GM19328 (cell line): ENCODE data around the gene DNAL4.

Source experiments
- ATAC-seq: cut with Tn5 transposase; IDR thresholded peaks from one replicate; pipeline ENCODE4 v1.9.1; 2021; ENCODE audit warnings: mild to moderate bottlenecking, moderate library complexity; ENCODE audit not compliant: unreplicated experiment

DNAL4 gene

GRCh38 chr22:38760477-38761201, 33.3 kb downstream of the DNAL4 start:
- ATAC-seq: no peak

- no peak for ATAC-seq
Measured at GRCh38 chr22:38759005-38759404, 34.9 kb downstream of the DNAL4 start.

GRCh38 chr22:38758276-38758945, 35.5 kb downstream of the DNAL4 start:
- ATAC-seq: no peak

DNA sequence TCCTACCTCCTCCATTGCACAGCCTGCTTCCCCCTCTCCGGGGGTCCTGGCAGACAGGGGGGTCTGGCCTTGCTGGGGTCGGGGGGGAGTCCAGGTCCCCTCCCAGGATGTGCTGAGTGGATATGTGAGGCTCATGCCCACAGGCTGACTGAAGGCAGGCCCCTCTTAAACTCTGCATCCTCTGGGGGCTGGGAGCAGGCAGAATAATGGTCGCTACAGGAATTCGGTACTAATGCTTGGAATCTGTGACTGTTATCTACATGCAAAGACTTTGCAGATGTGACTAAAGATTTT, 36.5 kb downstream of the DNAL4 start:
- ATAC-seq: no peak

GRCh38 chr22:38756711-38757463, 37.1 kb downstream of the DNAL4 start:
- ATAC-seq: no peak

GRCh38 chr22:38755911-38756532, 37.9 kb downstream of the DNAL4 start, which contains the start of gene SUN2:
Gene SUN2 (minus strand): TSS chr22:38755998. CDS start chr22:38752628, 3,370 bp downstream.
- ATAC-seq: peak; percentile 75

DNA sequence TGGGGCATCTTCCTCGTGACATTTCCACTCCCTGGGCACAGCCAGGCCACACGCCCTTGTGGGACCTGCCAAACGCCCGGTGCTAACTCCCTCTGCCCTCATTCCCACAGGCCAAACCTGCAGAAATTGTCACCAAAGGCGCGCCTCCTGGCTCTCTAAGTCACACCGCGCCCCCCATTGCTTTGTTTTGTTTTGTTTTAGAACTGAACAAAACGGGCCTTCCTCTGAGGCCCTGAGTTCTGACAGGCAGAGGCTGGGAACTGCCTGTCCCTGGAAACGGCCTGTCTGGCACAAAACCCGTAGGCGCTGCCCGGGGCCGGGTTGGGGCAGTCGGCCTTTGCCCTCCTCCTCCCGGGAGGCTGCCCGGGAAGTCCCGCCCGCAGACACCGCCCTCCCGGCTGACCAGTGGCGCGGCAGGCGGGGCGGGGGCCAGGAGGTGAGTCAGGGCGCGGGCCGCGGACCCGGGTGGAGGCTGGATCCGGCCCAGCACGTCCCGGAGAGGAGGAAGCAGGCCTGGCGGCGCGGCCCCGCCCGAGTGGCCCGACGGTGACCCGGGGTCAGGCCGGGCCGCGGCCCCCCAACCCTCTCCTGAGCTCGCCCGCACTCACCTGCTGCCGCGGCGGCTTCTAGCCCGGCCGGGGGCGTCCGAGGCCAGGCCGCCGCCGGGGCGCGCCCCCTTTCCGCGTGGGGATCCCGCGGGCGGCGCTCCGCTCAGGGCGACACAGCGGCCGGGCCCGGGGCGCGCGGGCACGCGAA, 38.6 kb downstream of the DNAL4 start:
- ATAC-seq: peak; percentile 14

- no peak for ATAC-seq
Measured at GRCh38 chr22:38754751-38755154, 39.2 kb downstream of the DNAL4 start.

DNA sequence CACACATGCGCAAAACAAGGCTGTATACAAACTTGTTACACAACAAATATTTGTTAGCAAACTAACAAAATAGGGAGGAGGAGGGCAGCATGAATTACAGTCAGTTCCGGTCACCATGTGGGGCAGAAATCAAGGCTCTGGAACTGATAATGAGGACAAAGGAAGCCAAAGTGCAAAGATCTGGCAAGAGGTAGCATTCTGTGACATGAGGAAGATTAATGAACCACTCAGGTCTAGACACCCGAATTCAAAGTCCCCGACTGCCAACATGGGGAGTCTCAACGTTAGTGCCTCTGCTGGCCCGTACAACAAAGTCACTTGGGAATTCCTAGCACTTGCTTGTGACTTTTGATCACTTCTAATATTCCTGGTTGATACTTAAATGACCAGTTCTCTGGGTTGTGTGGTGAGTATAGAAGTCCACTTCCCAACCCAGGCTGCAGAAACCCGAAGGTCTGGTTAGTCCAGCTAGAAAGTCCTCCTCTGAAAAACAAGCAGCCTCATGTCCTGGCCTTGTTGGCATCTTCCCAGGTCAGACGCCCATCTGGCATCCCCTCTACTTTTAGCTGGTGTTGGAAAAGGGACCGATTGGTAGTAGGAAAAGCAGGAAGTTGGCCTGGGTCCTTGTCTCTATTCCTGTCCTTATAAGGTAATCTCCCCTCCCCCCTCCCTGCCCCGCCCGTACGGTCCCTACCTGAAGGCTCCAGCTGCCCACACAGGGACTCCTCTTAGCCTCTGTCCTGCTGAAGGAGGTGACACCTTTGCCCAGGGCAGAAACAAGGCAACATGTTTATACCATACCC, 39.8 kb downstream of the DNAL4 start:
- no peak for ATAC-seq

DNA sequence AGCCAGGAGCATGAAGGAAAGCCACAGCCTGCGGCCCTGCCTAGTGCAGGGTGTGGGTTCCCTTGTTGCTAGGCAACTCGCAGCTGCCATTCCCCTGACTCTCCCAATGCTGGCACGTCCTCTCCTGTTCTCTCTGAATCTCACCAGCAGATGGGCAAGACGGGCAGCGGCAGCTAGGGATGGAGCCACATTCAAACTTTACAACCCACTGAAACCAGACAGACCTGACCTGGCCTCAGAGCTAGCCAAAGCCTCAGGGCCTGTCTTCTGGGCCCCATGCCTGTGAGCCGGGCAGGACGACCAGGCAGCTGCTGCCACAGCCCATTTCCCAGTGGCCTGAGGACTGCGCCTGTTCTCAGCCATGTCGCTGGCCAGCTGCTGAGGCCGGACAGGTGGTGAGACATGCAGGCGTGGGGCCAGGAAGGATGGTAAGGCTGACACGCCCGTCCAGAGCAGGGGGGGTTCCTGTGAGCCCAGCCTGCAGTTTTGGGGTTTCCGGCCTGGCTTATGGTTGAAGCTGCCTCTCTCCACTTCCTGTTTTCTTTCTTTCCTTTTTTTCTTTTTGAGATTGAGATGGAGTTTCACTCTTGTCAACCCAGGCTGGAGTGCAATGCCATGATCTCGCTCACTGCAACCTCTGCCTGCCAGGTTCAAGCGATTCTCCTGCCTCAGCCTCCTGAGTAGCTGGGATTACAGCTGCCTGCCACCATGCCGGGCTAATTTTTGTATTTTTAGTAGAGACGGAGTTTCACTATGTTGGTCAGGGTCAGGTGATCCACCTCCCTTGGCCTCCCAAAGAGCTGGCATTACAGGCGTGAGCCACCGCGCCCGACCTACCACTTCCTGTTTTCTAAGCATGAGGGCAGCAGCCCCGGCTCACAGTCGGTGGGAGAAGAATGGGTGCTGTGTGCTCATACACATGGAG, 42.3 kb downstream of the DNAL4 start:
- ATAC-seq: peak; percentile 34

- ATAC-seq: no peak
Measured at GRCh38 chr22:38751066-38751421, 42.9 kb downstream of the DNAL4 start.

GRCh38 chr22:38750638-38751037, 43.3 kb downstream of the DNAL4 start:
- no peak for ATAC-seq

DNA sequence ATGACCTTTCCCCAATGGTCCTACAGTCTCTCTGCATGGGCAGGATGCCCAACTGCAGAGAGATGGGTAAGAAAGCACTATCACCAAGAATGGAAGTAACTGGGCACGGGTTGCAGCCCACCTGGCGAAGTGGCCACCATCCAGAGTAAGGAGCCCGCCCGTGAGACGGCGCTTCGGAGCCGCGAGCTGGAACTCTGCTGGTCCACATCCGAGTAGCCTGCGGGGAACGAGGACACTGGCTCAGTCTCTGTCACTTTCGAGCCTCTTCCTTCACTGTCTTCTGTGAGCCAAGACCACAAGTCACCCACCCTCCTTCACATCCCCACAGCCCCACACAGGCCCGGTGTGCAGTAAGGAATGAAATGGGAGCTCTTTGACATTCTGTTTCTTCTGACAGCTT, 43.8 kb downstream of the DNAL4 start:
- no peak for ATAC-seq

GRCh38 chr22:38748487-38749136, 45.3 kb downstream of the DNAL4 start:
- no peak for ATAC-seq

- no peak for ATAC-seq
Measured at GRCh38 chr22:38745676-38746460, 48.1 kb downstream of the DNAL4 start.

GRCh38 chr22:38744981-38745380, 49.0 kb downstream of the DNAL4 start:
- no peak for ATAC-seq

DNA sequence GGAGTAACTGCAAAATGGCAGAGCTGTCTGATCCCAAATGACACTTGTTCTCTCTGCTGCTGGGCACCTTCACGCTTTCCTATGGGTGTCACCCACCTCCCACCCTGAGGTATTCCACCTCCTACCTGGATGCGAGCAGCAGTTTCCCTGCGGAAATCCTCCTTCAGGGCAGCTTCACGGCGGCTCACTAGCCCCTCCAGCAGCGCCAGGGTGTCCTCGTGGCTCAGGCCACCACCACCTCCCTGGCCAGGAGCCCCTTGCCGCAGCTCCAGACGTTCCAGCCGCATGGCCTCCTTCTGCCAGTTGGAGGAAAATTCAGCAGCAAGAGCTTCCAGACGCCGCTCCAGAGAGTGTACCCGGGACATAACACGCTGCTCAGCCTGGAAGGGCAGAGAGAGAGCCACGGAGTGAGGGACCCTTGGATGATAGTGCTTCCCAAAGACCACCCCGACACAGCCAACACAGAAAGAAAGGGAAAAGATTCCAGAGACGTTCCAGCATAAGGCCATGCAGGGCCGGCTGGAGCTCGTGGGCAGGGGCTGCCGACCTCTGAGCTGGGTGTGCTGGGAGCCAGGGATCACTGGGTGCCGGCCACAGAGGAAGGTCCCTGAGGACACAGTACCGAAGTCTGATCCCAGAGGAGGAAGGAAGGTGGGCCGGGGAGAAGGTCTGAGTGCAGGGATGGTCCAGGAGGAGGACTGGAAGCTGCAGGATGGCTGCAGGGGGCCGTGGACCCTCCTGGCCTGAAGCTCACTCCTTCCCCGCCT, 51.6 kb downstream of the DNAL4 start:
- no peak for ATAC-seq
